GM12891 (cell line): ENCODE results near the gene COG7.
A peak's percentile ranks its signal among the peaks of the same experiment; 100 is the strongest.
"Not testable (repeated sequence)": the region's sequence is repeated elsewhere in the genome, so short reads cannot be mapped to it uniquely, and the experiment has no call there.

Experiments
- DNase-seq: peaks from one replicate; pipeline ENCODE4 v3.0.0; 2011; ENCODE audit warnings: low spot score; ENCODE audit not compliant: insufficient read length
- FAIRE-seq: peaks from 2 replicates; lab custom pipeline; 2011; peaks lifted over from hg19 to GRCh38; lab: Jason Lieb, UNC
- PAX5 ChIP-seq: IDR thresholded peaks from 2 replicates; pipeline ENCODE4 v1.6.1; 2011; ENCODE audit warnings: low read length, moderate library complexity, mild to moderate bottlenecking; ENCODE audit not compliant: insufficient read depth, severe bottlenecking
- POLR2A ChIP-seq: IDR thresholded peaks from 2 replicates; pipeline ENCODE4 v1.6.1; 2011; ENCODE audit warnings: low read depth, low read length, control low read depth
- POLR2AphosphoS5 ChIP-seq: IDR thresholded peaks from 2 replicates; pipeline ENCODE4 v1.6.1; 2011; ENCODE audit warnings: low read depth, low read length, control low read depth
- POU2F2 ChIP-seq: IDR thresholded peaks from 2 replicates; pipeline ENCODE4 v1.6.1; 2011; ENCODE audit warnings: low read depth, mild to moderate bottlenecking, control low read depth, low read length, moderate library complexity
- SPI1 ChIP-seq: IDR thresholded peaks from 2 replicates; pipeline ENCODE4 v1.6.1; 2011; ENCODE audit warnings: low read depth, low read length, control low read depth
- TAF1 ChIP-seq: IDR thresholded peaks from 2 replicates; pipeline ENCODE4 v1.6.1; 2011; ENCODE audit warnings: low read depth, low read length, control low read depth

The COG7 gene

DNA sequence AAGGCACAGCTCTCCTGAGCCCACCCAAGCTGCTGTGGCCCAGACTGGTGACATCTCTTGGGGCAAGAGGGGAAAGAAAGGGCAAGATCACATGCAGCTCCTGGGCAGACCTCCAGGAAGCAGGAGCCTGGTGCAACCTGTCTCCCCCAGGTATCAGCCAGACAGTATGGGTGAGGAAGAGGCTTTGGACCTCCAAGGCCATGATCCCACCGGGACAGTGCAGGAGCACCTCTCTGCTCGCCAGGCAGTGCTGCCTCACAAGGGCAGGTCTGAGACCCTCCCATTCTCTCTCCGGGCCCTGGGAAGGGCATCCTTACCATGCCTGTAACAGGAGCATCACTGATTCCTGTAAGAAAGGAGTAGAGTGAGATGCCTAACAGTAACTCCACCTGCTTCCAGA, 25.6 kb upstream of the COG7 start:
- TF ChIP-seq SPI1 (no peak), POLR2AphosphoS5 (0 out of 2 replicates have a peak, but pooled peaks have one; percentile 6), TAF1 (no peak)
- DNase-seq: no peak
- no peak for FAIRE-seq

DNA sequence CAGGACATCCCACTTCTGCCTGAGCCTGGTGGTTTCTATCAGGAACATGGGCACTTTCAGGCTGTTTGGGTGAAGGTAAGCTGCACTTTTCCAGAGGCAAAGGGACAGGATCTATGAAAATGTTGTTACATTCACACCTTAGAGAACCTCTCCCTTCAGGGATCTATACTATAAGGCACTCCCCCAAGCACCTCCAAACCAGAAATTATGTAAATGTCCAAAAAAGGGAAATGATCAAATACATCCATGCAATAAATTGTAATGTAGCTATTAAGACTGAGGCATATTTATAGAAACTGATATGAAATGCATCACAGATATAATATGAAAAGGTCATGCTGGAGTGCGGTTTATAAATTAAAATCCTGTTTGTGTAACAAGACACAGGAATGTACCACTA, 23.3 kb upstream of the COG7 start:
- TF ChIP-seq POLR2A (no peak), POU2F2 (no peak), PAX5 (no peak)
- DNase-seq (no peak), FAIRE-seq (no peak)

DNA sequence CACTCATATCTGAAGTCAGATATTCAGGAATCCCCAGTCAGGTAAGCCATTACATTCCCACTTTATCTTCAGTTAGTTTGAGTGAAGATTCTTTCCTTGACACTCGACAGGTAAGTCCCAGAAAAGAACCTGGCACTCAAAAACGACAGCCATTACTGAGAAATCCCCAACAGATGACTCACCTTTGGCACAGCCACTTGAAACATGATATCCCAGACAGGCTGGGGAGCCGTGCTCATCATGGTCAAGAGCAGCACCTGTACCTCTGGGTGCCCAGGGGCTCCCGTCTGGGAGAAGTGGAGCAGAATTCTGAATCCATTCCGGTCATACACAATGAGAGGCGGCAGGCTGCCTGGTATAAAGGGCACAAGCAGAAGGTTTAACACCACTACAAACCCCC, 16.8 kb upstream of the COG7 start:
- no peak for DNase-seq
- no peak for TF ChIP-seq SPI1
- no peak for TF ChIP-seq TAF1
- no peak for TF ChIP-seq POU2F2
- TF ChIP-seq POLR2AphosphoS5: no peak
- no peak for FAIRE-seq

DNA sequence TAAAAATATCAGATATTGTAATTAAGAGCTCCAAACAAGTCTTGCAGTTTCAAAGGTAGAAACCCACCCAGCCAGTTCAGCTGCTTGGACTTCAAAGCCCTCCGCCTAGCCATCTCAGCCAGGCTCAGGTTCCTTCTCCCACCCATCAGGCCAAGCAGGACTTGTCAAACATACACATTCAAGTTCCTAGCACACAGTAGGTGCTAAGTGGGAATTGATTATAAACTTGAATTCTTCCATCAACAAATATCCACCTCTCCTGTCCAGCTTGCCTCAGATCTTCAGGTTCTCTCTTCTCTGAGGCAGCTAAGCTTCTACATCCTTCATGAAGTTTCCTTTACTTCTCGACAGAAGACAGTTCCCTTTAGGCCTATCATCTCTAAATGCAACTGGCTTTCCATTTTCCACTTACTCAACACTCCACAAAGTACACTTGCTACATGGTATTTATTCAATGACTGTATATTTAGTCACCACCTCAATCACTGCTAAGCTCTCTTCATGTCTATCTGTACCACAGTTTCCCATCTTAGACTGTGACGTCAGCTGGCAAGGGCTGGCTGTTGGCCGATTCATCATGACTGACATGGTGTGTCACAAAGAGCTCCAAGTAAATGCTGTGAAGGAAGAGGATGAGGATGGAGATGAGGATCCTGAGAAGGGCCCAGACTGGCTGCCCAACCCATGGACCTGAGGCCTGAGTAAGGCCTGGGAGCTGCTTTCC, 13.3 kb upstream of the COG7 start:
- TF ChIP-seq SPI1 (no peak), POU2F2 (no peak), TAF1 (no peak), PAX5 (no peak), POLR2AphosphoS5 (no peak), POLR2A (no peak)
- DNase-seq (no peak), FAIRE-seq (no peak)

DNA sequence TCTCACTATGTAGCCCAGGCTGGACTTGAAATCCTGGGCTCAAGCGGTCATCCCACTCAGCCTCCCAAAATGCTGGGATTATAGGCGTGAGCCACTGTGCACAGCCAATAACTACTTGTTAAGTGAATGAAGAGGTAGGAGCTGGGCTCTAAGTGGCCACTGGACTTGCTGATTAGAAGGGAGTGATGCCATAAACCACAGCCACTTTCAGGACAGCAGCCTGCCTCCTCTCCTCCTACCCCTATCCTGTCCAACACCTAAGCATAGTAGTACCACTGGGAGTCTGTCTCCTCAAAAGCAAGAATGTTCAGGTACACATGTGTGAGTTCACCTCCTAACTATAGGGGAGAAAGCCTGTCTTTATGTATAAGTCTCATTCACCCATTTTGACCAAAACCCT, 12.2 kb upstream of the COG7 start:
- TF ChIP-seq POLR2A (0 out of 2 replicates have a peak, but pooled peaks have one; percentile 4), PAX5 (no peak)
- DNase-seq: no peak
- peak; percentile 5 for FAIRE-seq

DNA sequence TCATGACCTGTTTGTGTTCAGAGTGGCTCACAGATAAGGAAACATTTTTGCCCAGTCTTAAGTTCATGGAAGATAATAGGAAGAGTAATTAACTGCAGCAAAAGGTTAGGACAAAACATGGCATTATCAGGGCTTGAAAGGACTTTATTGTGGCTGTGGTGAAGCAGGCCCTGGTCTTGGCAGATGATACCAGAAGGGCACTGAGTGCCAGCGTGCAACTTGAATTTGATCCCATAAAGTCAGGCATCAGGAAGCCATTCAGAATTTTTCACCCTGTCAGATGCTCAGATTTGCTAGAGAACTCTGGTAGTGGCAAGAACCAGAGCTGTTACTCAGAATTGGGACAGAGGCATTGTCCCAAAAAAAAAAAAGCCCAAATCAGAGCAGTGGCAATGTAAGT, 11.2 kb upstream of the COG7 start:
- TF ChIP-seq POU2F2 (no peak), SPI1 (no peak), POLR2A (no peak)
- no peak for FAIRE-seq
- DNase-seq: no peak

DNA sequence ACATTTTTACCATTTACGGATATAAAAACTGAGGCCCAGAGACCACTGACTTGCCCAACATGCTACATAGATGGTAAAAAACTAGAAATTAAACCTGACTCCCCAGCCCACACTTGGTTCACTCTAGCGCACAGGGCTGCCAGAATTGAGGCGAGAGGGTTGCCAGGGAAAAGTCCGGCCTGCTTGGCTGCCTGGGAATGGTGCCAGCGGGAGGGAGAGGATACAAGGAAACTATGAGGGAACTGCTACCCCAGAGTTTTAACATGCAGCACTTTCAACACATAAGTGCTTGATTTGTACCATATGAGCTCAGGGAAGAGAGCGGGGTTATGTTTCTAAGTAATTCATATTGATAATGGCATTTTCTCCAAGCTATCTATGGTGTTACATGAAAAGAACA, 10.0 kb upstream of the COG7 start:
- not testable (repeated sequence) for FAIRE-seq, DNase-seq

DNA sequence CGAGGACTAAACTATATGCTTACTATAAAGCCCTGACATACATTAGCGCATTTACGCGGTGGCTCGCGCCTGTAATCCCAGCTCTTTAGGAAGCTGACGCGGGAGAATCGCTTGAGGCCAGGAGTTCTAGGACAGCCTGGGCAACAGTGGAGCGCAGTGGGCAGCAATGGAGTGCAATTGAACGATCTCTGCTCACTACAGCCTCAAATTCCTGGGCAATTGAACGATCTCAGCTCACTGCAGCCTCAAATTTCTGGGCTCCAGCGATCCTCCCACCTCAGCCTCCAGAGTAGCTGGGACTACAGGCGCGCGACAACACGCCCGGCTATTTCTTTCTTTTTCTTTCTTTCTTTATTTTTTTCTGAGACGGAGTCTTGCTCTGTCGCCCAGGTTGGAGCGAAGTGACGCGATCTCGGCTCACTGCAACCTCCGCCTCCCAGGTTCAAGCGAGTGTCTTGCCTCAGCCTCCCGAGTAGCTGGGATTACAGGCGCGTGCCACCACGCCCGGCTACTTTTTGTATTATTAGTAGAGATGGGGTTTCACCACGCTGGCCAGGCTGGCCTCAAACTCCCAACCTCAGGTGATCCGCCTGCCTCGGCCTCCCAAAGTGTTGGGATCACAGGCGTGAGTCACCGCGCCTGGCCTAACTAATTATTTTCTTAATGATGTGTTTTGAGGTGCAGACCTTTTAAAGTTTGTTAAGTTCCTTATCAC, 506 bp upstream of the COG7 start:
- TF ChIP-seq POU2F2: no peak
- DNase-seq (no peak), FAIRE-seq (no peak)

DNA sequence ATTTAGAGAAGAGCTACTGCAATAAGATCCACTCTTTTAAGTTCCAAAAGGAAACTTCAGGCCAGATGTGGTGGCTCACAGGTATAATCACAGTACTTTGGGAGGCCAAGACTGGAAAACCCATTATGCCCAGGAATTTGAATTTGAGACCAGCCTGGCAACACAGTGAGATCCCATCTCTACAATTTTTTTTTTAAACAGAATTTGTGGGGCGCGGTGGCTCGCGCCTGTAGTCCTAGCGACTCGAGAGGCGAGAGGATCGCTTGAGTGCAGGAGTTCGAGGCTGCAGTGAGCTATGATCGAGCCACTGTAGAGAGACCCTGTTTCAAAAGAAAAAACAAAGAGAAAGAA, 793 bp downstream of the COG7 start:
- DNase-seq (no peak), FAIRE-seq (no peak)
- TF ChIP-seq TAF1: no peak
- TF ChIP-seq SPI1: no peak
- TF ChIP-seq POLR2A: no peak
- no peak for TF ChIP-seq POLR2AphosphoS5
- TF ChIP-seq PAX5: no peak

DNA sequence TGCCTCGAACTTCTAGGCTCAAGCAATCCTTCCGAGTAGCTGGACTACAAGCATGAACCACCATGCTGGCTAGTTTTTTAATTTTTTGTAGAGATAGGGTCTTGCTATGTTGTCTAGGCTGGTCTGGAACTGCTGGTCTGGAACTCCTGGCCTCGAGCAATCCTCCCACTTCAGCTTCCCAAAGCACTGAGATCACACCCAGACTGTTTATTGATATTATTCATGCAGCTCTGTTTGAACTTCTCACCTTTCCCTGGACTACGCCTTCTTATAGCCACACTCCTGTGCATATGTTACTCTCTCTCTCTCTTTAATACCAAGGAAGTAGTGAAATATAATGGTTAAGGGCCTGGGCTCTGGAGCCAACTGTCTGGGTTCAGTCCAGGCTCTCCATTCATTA, 4.6 kb downstream of the COG7 start:
- FAIRE-seq: no peak
- DNase-seq: no peak
- TF ChIP-seq POLR2AphosphoS5 (no peak), PAX5 (no peak), SPI1 (no peak), POLR2A (no peak), TAF1 (no peak), POU2F2 (no peak)

DNA sequence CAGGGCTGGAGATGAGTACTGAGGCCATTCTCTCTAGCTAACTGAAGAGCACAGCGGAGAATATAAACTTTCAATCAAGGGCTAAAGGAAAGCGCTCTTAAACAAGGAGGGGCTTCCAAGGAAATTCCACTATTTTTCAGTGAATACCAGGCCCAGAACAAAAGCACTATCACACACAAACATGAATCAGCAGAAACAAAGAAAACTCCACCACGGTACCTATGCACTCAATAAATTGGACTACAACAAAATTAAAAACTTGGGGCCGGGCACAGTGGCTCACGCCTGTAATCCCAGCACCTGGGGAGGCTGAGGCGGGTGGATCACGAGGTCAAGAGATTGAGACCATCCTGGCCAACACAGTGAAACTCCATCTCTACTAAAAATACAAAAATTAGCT, 15.4 kb downstream of the COG7 start:
- not testable (repeated sequence) for DNase-seq, FAIRE-seq
